Hepatocyte (in vitro differentiated cells): ENCODE data around the gene PHGDH. TPM values are rescaled to one million over a fixed set of nuclear protein-coding genes. Genes with fewer than 3 reads are reported as not detected.

Experiments used
- DNase-seq: peaks from one replicate; pipeline ENCODE4 v3.0.0-alpha.2; 2016; ENCODE audit warnings: low spot score
- H2AFZ ChIP-seq: fragments of 200-600 bp; sonication (generic); 2 replicates; pipeline ENCODE4 v1.6.0; 2016; ENCODE audit warnings: antibody characterized with exemption, mild to moderate bottlenecking
- H3K27ac ChIP-seq: fragments of 200-600 bp; sonication (generic); 2 replicates; pipeline ENCODE4 v1.5.1; 2016; ENCODE audit warnings: mild to moderate bottlenecking
- H3K27me3 ChIP-seq: fragments of 200-600 bp; sonication (generic); 2 replicates; pipeline ENCODE4 v1.6.1; 2016
- H3K36me3 ChIP-seq: fragments of 200-600 bp; sonication (generic); replicated peaks from 2 replicates; pipeline ENCODE4 v1.5.1; 2016; ENCODE audit warnings: low read depth; ENCODE audit not compliant: insufficient read depth
- H3K4me1 ChIP-seq: fragments of 200-600 bp; sonication (generic); 2 replicates; pipeline ENCODE4 v1.5.1; 2016; ENCODE audit warnings: mild to moderate bottlenecking, moderate library complexity; ENCODE audit not compliant: insufficient read depth
- H3K4me2 ChIP-seq: fragments of 200-600 bp; sonication (generic); 2 replicates; pipeline ENCODE4 v1.6.0; 2016
- H3K4me3 ChIP-seq: fragments of 200-600 bp; sonication (generic); 2 replicates; pipeline ENCODE4 v1.5.1; 2016; ENCODE audit warnings: mild to moderate bottlenecking
- H3K79me2 ChIP-seq: fragments of 200-600 bp; sonication (generic); 2 replicates; pipeline ENCODE4 v1.6.0; 2017; ENCODE audit warnings: mild to moderate bottlenecking
- H3K9me2 ChIP-seq: fragments of 200-600 bp; sonication (generic); replicated peaks from 2 replicates; pipeline ENCODE4 v1.6.0; 2017; ENCODE audit warnings: mild to moderate bottlenecking; ENCODE audit not compliant: insufficient read depth
- H3K9me3 ChIP-seq: fragments of 200-600 bp; sonication (generic); 2 replicates; pipeline ENCODE4 v1.5.1; 2016; ENCODE audit warnings: low read depth, mild to moderate bottlenecking
- H4K20me1 ChIP-seq: fragments of 200-600 bp; sonication (generic); 2 replicates; pipeline ENCODE4 v1.6.0; 2016; ENCODE audit warnings: mild to moderate bottlenecking; ENCODE audit not compliant: insufficient read depth, poor library complexity, severe bottlenecking
- CTCF ChIP-seq: fragments of 200-600 bp; sonication (generic); IDR thresholded peaks from 2 replicates; pipeline ENCODE4 v1.5.1; 2016; ENCODE audit warnings: antibody characterized with exemption, mild to moderate bottlenecking; ENCODE audit not compliant: poor library complexity
- EZH2 ChIP-seq: fragments of 200-600 bp; sonication (generic); IDR thresholded peaks from 2 replicates; pipeline ENCODE4 v1.6.1; 2016; ENCODE audit warnings: antibody characterized with exemption, mild to moderate bottlenecking, borderline replicate concordance
- EZH2phosphoT487 ChIP-seq: fragments of 200-600 bp; sonication (generic); IDR thresholded peaks from one replicate; pipeline ENCODE4 v1.6.1; 2018; ENCODE audit warnings: antibody characterized with exemption, mild to moderate bottlenecking, low read depth, moderate library complexity; ENCODE audit not compliant: unreplicated experiment, severe bottlenecking
- whole genome bisulfite sequencing: methylation state at CpG from one replicate; pipeline ENCODE4 v1.1.6; 2016; ENCODE audit warnings: low lambda C conversion rate; ENCODE audit errors: missing lambda C conversion rate; 5-methylcytosine and 5-hydroxymethylcytosine counted together
- polyA plus RNA-seq: library from polyadenylated mRNA; unstranded; fragments of >200 nt; fragmentation: Nextera tagmentation; extraction: Ambion mirVana; gene quantifications from 2 replicates; pipeline ENCODE4 v1.2.1, GENCODE V29; 2016
- total RNA-seq: library from RNA; depleted of rRNA; stranded (reverse); fragments of >200 nt; gene quantifications from 2 replicates; pipeline ENCODE4 v1.2.3, GENCODE V29; 2014

PHGDH gene
- total and polyA plus RNA-seq, 2 experiments from 2014 or later = 138 to 167 TPM

- Histone ChIP-seq H4K20me1 (no peaks in the 10 kb centered on the region), H3K27me3 (no peaks in the 10 kb centered on the region), H3K79me2 (no peaks in the 10 kb centered on the region), H3K4me2 (no peak overlapping the region), H3K27ac (no peak overlapping the region), H3K9me2 (no peaks in the 10 kb centered on the region), H3K4me3 (no peak overlapping the region), H3K4me1 (peaks cover 10% of the 10 kb centered on the region), H3K36me3 (no peaks in the 10 kb centered on the region), H3K9me3 (no peaks in the 10 kb centered on the region), H2AFZ (no peak overlapping the region)
- TF ChIP-seq EZH2 = no peak
- no peak for TF ChIP-seq EZH2phosphoT487
- no peak for TF ChIP-seq CTCF
- WGBS = 82% methylated on average over 7 of the region's 7 CpGs
- no peak for DNase-seq
Measured at GRCh38 chr1:119742677-119743076, 30.9 kb downstream of the PHGDH start.

- H3K27me3 ChIP-seq = no peaks in the 10 kb centered on the region
- no peaks in the 10 kb centered on the region for H3K79me2 ChIP-seq
- peaks cover 16% of the 10 kb centered on the region for H3K4me1 ChIP-seq
- H3K9me2 ChIP-seq = no peaks in the 10 kb centered on the region
- H3K4me3 ChIP-seq = no peak overlapping the region
- H4K20me1 ChIP-seq = no peaks in the 10 kb centered on the region
- H3K27ac ChIP-seq = no peak overlapping the region
- DNase-seq = no peak
- no peak overlapping the region for H2AFZ ChIP-seq
- TF ChIP-seq EZH2 (no peak), CTCF (no peak), EZH2phosphoT487 (no peak)
- WGBS = 85% methylated on average over 3 of the region's 3 CpGs
- H3K9me3 ChIP-seq = no peaks in the 10 kb centered on the region
- H3K4me2 ChIP-seq = no peak overlapping the region
- no peaks in the 10 kb centered on the region for H3K36me3 ChIP-seq
Measured at GRCh38 chr1:119743308-119743707, 31.6 kb downstream of the PHGDH start.

GRCh38 chr1:119743776-119744597 lies 32.3 kb downstream of the PHGDH start:
- Histone ChIP-seq H3K9me3 (no peaks in the 10 kb centered on the region), H3K4me1 (peaks cover 17% of the 10 kb centered on the region), H3K79me2 (no peaks in the 10 kb centered on the region), H3K36me3 (no peaks in the 10 kb centered on the region), H2AFZ (no peak overlapping the region), H4K20me1 (no peaks in the 10 kb centered on the region), H3K27ac (no peak overlapping the region), H3K4me2 (no peak overlapping the region), H3K9me2 (no peaks in the 10 kb centered on the region), H3K27me3 (no peaks in the 10 kb centered on the region), H3K4me3 (no peak overlapping the region)
- no peak for TF ChIP-seq EZH2
- TF ChIP-seq EZH2phosphoT487 = no peak
- TF ChIP-seq CTCF = peak; percentile 88
- peak; percentile 86 for DNase-seq
- WGBS = 46% methylated on average over 17 of the region's 17 CpGs
